ENCODE measurements around the gene CCDC78. TPM values are rescaled to one million over a fixed set of nuclear protein-coding genes. Genes with fewer than 3 reads are reported as not detected.

CCDC78 gene
- total and polyA plus RNA-seq, 2 of the 13 experiments (the other 11 are each of a cell fraction or from before 2014, with no cell fraction given): 0.53 to 1.5 TPM

DNA sequence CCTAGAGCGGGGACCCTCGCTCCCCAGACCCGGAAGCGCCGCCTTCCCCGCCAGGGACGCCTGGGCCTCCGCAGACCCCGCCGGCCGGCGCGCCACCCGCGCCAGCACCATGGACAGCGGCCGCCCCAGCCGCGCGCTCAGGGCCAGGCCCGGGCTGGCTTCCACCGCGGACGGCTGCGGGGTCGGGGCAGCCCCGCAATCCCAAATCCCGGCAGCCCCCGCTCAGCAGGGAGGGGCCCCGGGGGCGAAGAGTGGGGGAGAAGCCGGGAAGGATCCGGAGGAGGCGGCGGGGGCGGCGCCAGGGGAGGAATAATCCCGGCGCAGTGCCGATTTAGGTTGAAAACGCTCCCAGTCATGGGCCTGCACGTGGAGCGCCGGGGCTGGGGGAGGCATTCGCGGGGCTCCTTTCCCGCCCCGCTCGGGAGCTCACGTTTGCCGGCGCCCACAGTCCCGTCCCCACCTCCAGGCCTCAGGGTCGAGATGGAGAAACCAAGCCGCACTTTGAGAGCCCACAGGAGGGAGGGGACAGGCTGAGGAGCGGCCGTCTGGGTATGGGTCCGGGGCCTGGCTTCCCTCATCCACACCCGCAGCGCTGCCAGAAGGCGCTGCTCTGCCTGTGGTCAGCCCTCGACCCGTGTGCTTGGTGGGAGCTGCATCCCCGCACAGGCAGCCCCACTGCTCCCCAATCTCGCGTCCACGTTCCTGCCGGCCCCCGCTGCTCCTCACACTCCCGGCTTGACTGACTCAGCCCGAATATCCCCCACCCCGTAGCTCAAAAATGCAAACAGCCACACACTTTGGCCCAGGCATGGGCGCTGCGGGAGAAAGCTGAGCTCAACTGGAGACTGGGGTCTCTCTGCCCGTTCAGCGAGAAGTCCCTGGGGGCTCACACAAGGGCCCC, 25.3 kb downstream of the CCDC78 start (continued):
- no peak for TF ChIP-seq BCL6 (CRISPR knock-in tag; IDR thresholded peaks at IDR 0.05)
- TF ChIP-seq, protein P1, sequence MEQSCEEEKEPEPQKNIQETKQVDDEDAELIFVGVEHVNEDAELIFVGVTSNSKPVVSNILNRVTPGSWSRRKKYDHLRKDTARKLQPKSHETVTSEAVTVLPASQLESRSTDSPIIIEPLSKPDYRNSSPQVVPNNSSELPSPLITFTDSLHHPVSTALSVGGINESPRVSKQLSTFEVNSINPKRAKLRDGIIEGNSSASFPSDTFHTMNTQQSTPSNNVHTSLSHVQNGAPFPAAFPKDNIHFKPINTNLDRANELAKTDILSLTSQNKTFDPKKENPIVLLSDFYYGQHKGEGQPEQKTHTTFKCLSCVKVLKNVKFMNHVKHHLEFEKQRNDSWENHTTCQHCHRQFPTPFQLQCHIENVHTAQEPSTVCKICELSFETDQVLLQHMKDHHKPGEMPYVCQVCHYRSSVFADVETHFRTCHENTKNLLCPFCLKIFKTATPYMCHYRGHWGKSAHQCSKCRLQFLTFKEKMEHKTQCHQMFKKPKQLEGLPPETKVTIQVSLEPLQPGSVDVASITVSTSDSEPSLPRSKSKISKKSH (CRISPR knock-in tag; IDR thresholded peaks at IDR 0.05; ENCODE audit: borderline replicate concordance): no peak
- TF ChIP-seq ZFP90 (CRISPR knock-in tag; IDR thresholded peaks at IDR 0.05; ENCODE audit: borderline replicate concordance): peak; percentile 70; the same call in 1 of the 2 replicates
- peak; percentile 60; the same call in 1 of the 2 replicates for TF ChIP-seq GABPB1 (CRISPR knock-in tag; IDR thresholded peaks at IDR 0.05)
- TF ChIP-seq, protein P2, sequence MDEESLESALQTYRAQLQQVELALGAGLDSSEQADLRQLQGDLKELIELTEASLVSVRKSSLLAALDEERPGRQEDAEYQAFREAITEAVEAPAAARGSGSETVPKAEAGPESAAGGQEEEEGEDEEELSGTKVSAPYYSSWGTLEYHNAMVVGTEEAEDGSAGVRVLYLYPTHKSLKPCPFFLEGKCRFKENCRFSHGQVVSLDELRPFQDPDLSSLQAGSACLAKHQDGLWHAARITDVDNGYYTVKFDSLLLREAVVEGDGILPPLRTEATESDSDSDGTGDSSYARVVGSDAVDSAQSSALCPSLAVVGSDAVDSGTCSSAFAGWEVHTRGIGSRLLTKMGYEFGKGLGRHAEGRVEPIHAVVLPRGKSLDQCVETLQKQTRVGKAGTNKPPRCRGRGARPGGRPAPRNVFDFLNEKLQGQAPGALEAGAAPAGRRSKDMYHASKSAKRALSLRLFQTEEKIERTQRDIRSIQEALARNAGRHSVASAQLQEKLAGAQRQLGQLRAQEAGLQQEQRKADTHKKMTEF (CRISPR knock-in tag; IDR thresholded peaks at IDR 0.05): no peak
- peak; percentile 88; the same call in 1 of the 2 replicates for TF ChIP-seq ZNF841 (CRISPR knock-in tag; IDR thresholded peaks at IDR 0.05; ENCODE audit: borderline replicate concordance)
- TF ChIP-seq, protein P3, sequence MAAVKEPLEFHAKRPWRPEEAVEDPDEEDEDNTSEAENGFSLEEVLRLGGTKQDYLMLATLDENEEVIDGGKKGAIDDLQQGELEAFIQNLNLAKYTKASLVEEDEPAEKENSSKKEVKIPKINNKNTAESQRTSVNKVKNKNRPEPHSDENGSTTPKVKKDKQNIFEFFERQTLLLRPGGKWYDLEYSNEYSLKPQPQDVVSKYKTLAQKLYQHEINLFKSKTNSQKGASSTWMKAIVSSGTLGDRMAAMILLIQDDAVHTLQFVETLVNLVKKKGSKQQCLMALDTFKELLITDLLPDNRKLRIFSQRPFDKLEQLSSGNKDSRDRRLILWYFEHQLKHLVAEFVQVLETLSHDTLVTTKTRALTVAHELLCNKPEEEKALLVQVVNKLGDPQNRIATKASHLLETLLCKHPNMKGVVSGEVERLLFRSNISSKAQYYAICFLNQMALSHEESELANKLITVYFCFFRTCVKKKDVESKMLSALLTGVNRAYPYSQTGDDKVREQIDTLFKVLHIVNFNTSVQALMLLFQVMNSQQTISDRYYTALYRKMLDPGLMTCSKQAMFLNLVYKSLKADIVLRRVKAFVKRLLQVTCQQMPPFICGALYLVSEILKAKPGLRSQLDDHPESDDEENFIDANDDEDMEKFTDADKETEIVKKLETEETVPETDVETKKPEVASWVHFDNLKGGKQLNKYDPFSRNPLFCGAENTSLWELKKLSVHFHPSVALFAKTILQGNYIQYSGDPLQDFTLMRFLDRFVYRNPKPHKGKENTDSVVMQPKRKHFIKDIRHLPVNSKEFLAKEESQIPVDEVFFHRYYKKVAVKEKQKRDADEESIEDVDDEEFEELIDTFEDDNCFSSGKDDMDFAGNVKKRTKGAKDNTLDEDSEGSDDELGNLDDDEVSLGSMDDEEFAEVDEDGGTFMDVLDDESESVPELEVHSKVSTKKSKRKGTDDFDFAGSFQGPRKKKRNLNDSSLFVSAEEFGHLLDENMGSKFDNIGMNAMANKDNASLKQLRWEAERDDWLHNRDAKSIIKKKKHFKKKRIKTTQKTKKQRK (IDR thresholded peaks at IDR 0.05; ENCODE audit: low read length): no peak
- TF ChIP-seq ZNF230 (CRISPR knock-in tag; IDR thresholded peaks at IDR 0.05): peak; percentile 80; the same call in 1 of the 2 replicates
- TF ChIP-seq, protein P4, sequence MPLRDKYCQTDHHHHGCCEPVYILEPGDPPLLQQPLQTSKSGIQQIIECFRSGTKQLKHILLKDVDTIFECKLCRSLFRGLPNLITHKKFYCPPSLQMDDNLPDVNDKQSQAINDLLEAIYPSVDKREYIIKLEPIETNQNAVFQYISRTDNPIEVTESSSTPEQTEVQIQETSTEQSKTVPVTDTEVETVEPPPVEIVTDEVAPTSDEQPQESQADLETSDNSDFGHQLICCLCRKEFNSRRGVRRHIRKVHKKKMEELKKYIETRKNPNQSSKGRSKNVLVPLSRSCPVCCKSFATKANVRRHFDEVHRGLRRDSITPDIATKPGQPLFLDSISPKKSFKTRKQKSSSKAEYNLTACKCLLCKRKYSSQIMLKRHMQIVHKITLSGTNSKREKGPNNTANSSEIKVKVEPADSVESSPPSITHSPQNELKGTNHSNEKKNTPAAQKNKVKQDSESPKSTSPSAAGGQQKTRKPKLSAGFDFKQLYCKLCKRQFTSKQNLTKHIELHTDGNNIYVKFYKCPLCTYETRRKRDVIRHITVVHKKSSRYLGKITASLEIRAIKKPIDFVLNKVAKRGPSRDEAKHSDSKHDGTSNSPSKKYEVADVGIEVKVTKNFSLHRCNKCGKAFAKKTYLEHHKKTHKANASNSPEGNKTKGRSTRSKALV (CRISPR knock-in tag; IDR thresholded peaks at IDR 0.05): peak; percentile 63; the same call in 1 of the 2 replicates
- TF ChIP-seq KAT2B (IDR thresholded peaks at IDR 0.05; ENCODE audit: borderline replicate concordance, low read depth, low read length): no peak
- peak; percentile 79; the same call in 1 of the 2 replicates for TF ChIP-seq ZNF331 (CRISPR knock-in tag; IDR thresholded peaks at IDR 0.05)
- TF ChIP-seq, protein P5, sequence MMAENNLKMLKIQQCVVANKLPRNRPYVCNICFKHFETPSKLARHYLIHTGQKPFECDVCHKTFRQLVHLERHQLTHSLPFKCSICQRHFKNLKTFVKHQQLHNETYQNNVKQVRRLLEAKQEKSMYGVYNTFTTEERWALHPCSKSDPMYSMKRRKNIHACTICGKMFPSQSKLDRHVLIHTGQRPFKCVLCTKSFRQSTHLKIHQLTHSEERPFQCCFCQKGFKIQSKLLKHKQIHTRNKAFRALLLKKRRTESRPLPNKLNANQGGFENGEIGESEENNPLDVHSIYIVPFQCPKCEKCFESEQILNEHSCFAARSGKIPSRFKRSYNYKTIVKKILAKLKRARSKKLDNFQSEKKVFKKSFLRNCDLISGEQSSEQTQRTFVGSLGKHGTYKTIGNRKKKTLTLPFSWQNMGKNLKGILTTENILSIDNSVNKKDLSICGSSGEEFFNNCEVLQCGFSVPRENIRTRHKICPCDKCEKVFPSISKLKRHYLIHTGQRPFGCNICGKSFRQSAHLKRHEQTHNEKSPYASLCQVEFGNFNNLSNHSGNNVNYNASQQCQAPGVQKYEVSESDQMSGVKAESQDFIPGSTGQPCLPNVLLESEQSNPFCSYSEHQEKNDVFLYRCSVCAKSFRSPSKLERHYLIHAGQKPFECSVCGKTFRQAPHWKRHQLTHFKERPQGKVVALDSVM (CRISPR knock-in tag; IDR thresholded peaks at IDR 0.05): no peak
- no peak for TF ChIP-seq GTF2F1 (IDR thresholded peaks at IDR 0.05; ENCODE audit: low read length)
- TF ChIP-seq PPARG (CRISPR knock-in tag; conservative IDR thresholded peaks at IDR 0.05): no peak
- TF ChIP-seq, protein P6, sequence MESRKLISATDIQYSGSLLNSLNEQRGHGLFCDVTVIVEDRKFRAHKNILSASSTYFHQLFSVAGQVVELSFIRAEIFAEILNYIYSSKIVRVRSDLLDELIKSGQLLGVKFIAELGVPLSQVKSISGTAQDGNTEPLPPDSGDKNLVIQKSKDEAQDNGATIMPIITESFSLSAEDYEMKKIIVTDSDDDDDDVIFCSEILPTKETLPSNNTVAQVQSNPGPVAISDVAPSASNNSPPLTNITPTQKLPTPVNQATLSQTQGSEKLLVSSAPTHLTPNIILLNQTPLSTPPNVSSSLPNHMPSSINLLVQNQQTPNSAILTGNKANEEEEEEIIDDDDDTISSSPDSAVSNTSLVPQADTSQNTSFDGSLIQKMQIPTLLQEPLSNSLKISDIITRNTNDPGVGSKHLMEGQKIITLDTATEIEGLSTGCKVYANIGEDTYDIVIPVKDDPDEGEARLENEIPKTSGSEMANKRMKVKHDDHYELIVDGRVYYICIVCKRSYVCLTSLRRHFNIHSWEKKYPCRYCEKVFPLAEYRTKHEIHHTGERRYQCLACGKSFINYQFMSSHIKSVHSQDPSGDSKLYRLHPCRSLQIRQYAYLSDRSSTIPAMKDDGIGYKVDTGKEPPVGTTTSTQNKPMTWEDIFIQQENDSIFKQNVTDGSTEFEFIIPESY (CRISPR knock-in tag; IDR thresholded peaks at IDR 0.05): no peak
